CD4-positive, alpha-beta T cell (primary cell): ENCODE measurements around the gene TMEM91. TPM values are rescaled to one million over a fixed set of nuclear protein-coding genes. Genes with fewer than 3 reads are reported as not detected.

Source experiments
- ATAC-seq: fragments of 200-7000 bp; cut with Tn5 transposase; one replicate; pipeline ENCODE4 v1.10.0; 2022; ENCODE audit warnings: mild to moderate bottlenecking; ENCODE audit not compliant: poor library complexity
- CTCF ChIA-PET: fragments of 350-600 bp; sonication (Branson Sonifier 250); formaldehyde crosslinking; loops from one replicate; lab custom pipeline; 2021; ENCODE audit warnings: antibody characterized with exemption, inconsistent platforms; lab: Charles Lee
- POLR2A ChIA-PET: fragments of 350-600 bp; sonication (Branson Sonifier 250); formaldehyde crosslinking; loops from one replicate; lab custom pipeline; 2021; ENCODE audit warnings: antibody characterized with exemption, inconsistent platforms; lab: Charles Lee
- DNase-seq, 14 experiments: peaks; one replicate each; pipeline ENCODE4 v3.0.0-alpha.2; 2013 to 2020; ENCODE audit warnings: mixed read lengths in 2 of 14
- H3K27ac ChIP-seq, 2 donors: one replicate each; pipeline versions ENCODE4 v1.5.1 to v1.7.0; 2013; ENCODE audit warnings: low read length in 2 of 2, low read depth in 1 of 2, mild to moderate bottlenecking in 1 of 2
- H3K27me3 ChIP-seq, 2 experiments: 1 replicate in 1 of 2; 2 replicates in 1 of 2; pipeline versions ENCODE4 v1.6.1 to v1.7.0; 2013; ENCODE audit warnings: low read length in 2 of 2, control low read depth in 1 of 2, mild to moderate bottlenecking in 1 of 2, moderate library complexity in 1 of 2; ENCODE audit not compliant: insufficient read depth in 2 of 2, control insufficient read depth in 1 of 2
- H3K36me3 ChIP-seq: one replicate; pipeline ENCODE4 v1.6.1; 2013; ENCODE audit warnings: low read length, control low read depth; ENCODE audit not compliant: insufficient read depth
- H3K4me1 ChIP-seq: one replicate; pipeline ENCODE4 v1.6.1; 2013; ENCODE audit warnings: low read length, control low read depth; ENCODE audit not compliant: insufficient read depth
- H3K4me3 ChIP-seq: one replicate; pipeline ENCODE4 v1.5.1; 2013; ENCODE audit warnings: mild to moderate bottlenecking, low read length, moderate library complexity
- H3K9me3 ChIP-seq, 2 experiments: 1 replicate in 1 of 2; 2 replicates in 1 of 2; pipeline versions ENCODE4 v1.6.1 to v1.7.0; 2013; ENCODE audit warnings: low read length in 2 of 2, mild to moderate bottlenecking in 2 of 2, control low read depth in 1 of 2, moderate library complexity in 1 of 2; ENCODE audit not compliant: control insufficient read depth in 1 of 2, insufficient read depth in 1 of 2
- H3K27ac Mint-ChIP-seq: one replicate; pipeline ENCODE4 v1.8.0; 2020; ENCODE audit warnings: mixed read lengths
- H3K27me3 Mint-ChIP-seq: one replicate; pipeline ENCODE4 v1.8.0; 2021; ENCODE audit warnings: mixed read lengths
- H3K36me3 Mint-ChIP-seq: one replicate; pipeline ENCODE4 v1.8.0; 2021; ENCODE audit warnings: low read depth, mixed read lengths
- H3K4me1 Mint-ChIP-seq: one replicate; pipeline ENCODE4 v1.8.0; 2021; ENCODE audit warnings: low read depth, mixed read lengths
- H3K4me3 Mint-ChIP-seq: one replicate; pipeline ENCODE4 v1.8.0; 2020; ENCODE audit warnings: mild to moderate bottlenecking, mixed read lengths
- H3K9me3 Mint-ChIP-seq: one replicate; pipeline ENCODE4 v1.8.0; 2020; ENCODE audit warnings: mixed read lengths
- CTCF ChIP-seq: fragments of 200-600 bp; IDR thresholded peaks from one replicate; pipeline ENCODE4 v1.8.0; 2022; ENCODE audit warnings: antibody characterized with exemption, mild to moderate bottlenecking
- intact Hi-C, 2 experiments: fragments of 100-400 bp; cut with DNase I in 1 of 2; cut with micrococcal nuclease in 1 of 2; formaldehyde crosslinking; loops; one replicate each; pipeline versions ENCODE4 v1.15.1 to v1.9.0; 2023 to 2025; cut with DNase I, micrococcal nuclease
- total RNA-seq, 174 experiments: library from RNA in 2 of 174; stranded (reverse) in 2 of 174; gene quantifications; one replicate each; pipeline ENCODE4 v1.2.3 and lab custom pipeline; 2021 to 2026

Gene TMEM91
- total RNA-seq, 2 experiments from 2014 or later = 6.8 to 7.7 TPM

- peaks cover 9% of the 10 kb centered on the region for H3K4me1 ChIP-seq
- H3K9me3 ChIP-seq = no peaks in the 10 kb centered on the region
- peaks cover 71% of the 10 kb centered on the region for H3K36me3 ChIP-seq
- intact Hi-C loops = no loop called here
- H3K36me3 Mint-ChIP-seq = peaks cover 72% of the 10 kb centered on the region
- no peak overlapping the region for H3K4me3 ChIP-seq
- POLR2A ChIA-PET = no interaction called here
- H3K9me3 Mint-ChIP-seq = no peaks in the 10 kb centered on the region
- H3K27me3 ChIP-seq = no peaks in the 10 kb centered on the region
- no peak overlapping the region for H3K27ac ChIP-seq
- no peak overlapping the region for H3K27ac Mint-ChIP-seq
- no peak for ATAC-seq
- peaks cover 6% of the 10 kb centered on the region for H3K4me1 Mint-ChIP-seq
- H3K27me3 Mint-ChIP-seq = no peaks in the 10 kb centered on the region
- no peak for TF ChIP-seq CTCF
- DNase-seq = no peak
- H3K4me3 Mint-ChIP-seq = no peak overlapping the region
- CTCF ChIA-PET = no interaction called here
These were observed 38.1 kb downstream of the TMEM91 start for GRCh38 chr19:41414461-41414860.

- Histone ChIP-seq H3K9me3 (no peaks in the 10 kb centered on the region), H3K4me3 (no peak overlapping the region), H3K36me3 (peaks cover 78% of the 10 kb centered on the region), H3K4me1 (peaks cover 3% of the 10 kb centered on the region), H3K27ac (no peak overlapping the region), H3K27me3 (no peaks in the 10 kb centered on the region)
- Mint-ChIP-seq H3K9me3 (no peaks in the 10 kb centered on the region), H3K27me3 (no peaks in the 10 kb centered on the region), H3K27ac (no peak overlapping the region), H3K4me3 (no peak overlapping the region), H3K4me1 (peaks cover 1% of the 10 kb centered on the region), H3K36me3 (peaks cover 72% of the 10 kb centered on the region)
- ChIA-PET POLR2A (no interaction called here), CTCF (no interaction called here)
- no peak for TF ChIP-seq CTCF
- DNase-seq (no peak), ATAC-seq (no peak)
- intact Hi-C loops = no loop called here
These were observed 38.8 kb downstream of the TMEM91 start for GRCh38 chr19:41415154-41415571.

- ChIA-PET CTCF (no interaction called here), POLR2A (no interaction called here)
- DNase-seq (no peak), ATAC-seq (no peak)
- Mint-ChIP-seq H3K4me1 (no peaks in the 10 kb centered on the region), H3K9me3 (no peaks in the 10 kb centered on the region), H3K27me3 (no peaks in the 10 kb centered on the region), H3K27ac (no peak overlapping the region), H3K36me3 (peaks cover 73% of the 10 kb centered on the region), H3K4me3 (no peak overlapping the region)
- intact Hi-C loops = no loop called here
- no peak for TF ChIP-seq CTCF
- no peaks in the 10 kb centered on the region for H3K27me3 ChIP-seq
- H3K4me3 ChIP-seq = no peak overlapping the region
- H3K4me1 ChIP-seq = peaks cover 6% of the 10 kb centered on the region
- H3K27ac ChIP-seq = no peak overlapping the region
- no peaks in the 10 kb centered on the region for H3K9me3 ChIP-seq
- peaks cover 80% of the 10 kb centered on the region for H3K36me3 ChIP-seq
These were observed 39.9 kb downstream of the TMEM91 start for GRCh38 chr19:41416194-41416674.
